Right lung (tissue), 5 donors: ENCODE data around the gene JMJD8. TPM values are rescaled to one million over a fixed set of nuclear protein-coding genes. Genes with fewer than 3 reads are reported as not detected.
"Not testable (repeated sequence)": the region's sequence is repeated elsewhere in the genome, so short reads cannot be mapped to it uniquely, and the experiment has no call there.

Experiments used
- DNase-seq, 2 donors: peaks; one replicate each; pipeline ENCODE4 v3.0.0-alpha.2; 2013
- polyA plus RNA-seq, 5 donors: library from polyadenylated mRNA; unstranded; fragments of 120-200 nt; gene quantifications; one replicate each; pipeline versions ENCODE4 v1.2.1 to v1.2.3, GENCODE V29; 2013; ENCODE audit warnings: inconsistent platforms in 1 of 5, low replicate concordance in 1 of 5; ENCODE audit not compliant: insufficient read length in 5 of 5, insufficient read depth in 1 of 5

Gene JMJD8
- polyA plus RNA-seq, 5 donors, result 39.5 to 69.5 (median 43.3) TPM

- no peak for DNase-seq
Measured at GRCh38 chr16:723695-724094, 39.6 kb upstream of the JMJD8 start.

- no peak for DNase-seq
Measured at GRCh38 chr16:722835-723633, 38.9 kb upstream of the JMJD8 start.

GRCh38 chr16:721765-722540 lies 37.8 kb upstream of the JMJD8 start:
- no peak for DNase-seq

GRCh38 chr16:720990-721764 lies 37.0 kb upstream of the JMJD8 start, which contains the start of gene ANTKMT:
ANTKMT (plus strand) TSS chr16:721146; CDS start chr16:721275, 129 bp downstream.
- DNase-seq, result peak; percentile 76 to 77

- DNase-seq, result peak; percentile 58 to 62
Measured at GRCh38 chr16:720447-720989, 36.4 kb upstream of the JMJD8 start.

GRCh38 chr16:719815-720446 lies 35.8 kb upstream of the JMJD8 start:
- DNase-seq, result no peak

GRCh38 chr16:718922-719321 lies 34.8 kb upstream of the JMJD8 start:
- DNase-seq, result no peak

GRCh38 chr16:718389-718788 lies 34.3 kb upstream of the JMJD8 start:
- DNase-seq, result no peak

- no peak for DNase-seq
Measured at GRCh38 chr16:717450-718245, 33.5 kb upstream of the JMJD8 start.

GRCh38 chr16:716768-717325 lies 32.7 kb upstream of the JMJD8 start:
- no peak for DNase-seq

GRCh38 chr16:716200-716568 lies 32.0 kb upstream of the JMJD8 start:
- peak in 1 of 2 donors; percentile 53 for DNase-seq

- no peak for DNase-seq
Measured at GRCh38 chr16:715477-716199, 31.5 kb upstream of the JMJD8 start.

- peak; percentile 85 to 90 for DNase-seq
Measured at GRCh38 chr16:714558-715476, 30.7 kb upstream of the JMJD8 start, which contains the start of gene METRN. METRN (plus strand) TSS chr16:715118; CDS start chr16:715290, 172 bp downstream.

GRCh38 chr16:714079-714478 lies 29.9 kb upstream of the JMJD8 start:
- no peak for DNase-seq

- not testable (repeated sequence) for DNase-seq
Measured at GRCh38 chr16:712740-713250, 28.7 kb upstream of the JMJD8 start.

- DNase-seq, result peak; percentile 48 to 55
Measured at GRCh38 chr16:711548-712320, 27.6 kb upstream of the JMJD8 start.

- DNase-seq, result no peak
Measured at GRCh38 chr16:711084-711483, 26.9 kb upstream of the JMJD8 start.
